HepG2 (cell line): ENCODE measurements around the gene LZTR1. TPM values are rescaled to one million over a fixed set of nuclear protein-coding genes. Genes with fewer than 3 reads are reported as not detected.

Source experiments
- ATAD3A ChIP-seq: sonication (generic); formaldehyde crosslinking; IDR thresholded peaks from 2 replicates; pipeline ENCODE4 v1.4.0; 2020; ENCODE audit warnings: missing genetic modification reagents
- EED ChIP-seq: sonication (generic); formaldehyde crosslinking; IDR thresholded peaks from 2 replicates; pipeline ENCODE4 v1.5.0; 2020; ENCODE audit warnings: mild to moderate bottlenecking, missing genetic modification reagents
- KLF16 ChIP-seq, 2 experiments: sonication (generic) in 1 of 2; formaldehyde crosslinking in 1 of 2; IDR thresholded peaks; 2 replicates each; pipeline versions ENCODE4 v1.6.1 to v1.8.0; 2016 to 2023; ENCODE audit warnings: missing genetic modification reagents in 2 of 2, missing compliant biosample characterization in 1 of 2
- RBFOX2 ChIP-seq: fragments of 200-400 bp; formaldehyde crosslinking; IDR thresholded peaks from 2 replicates; pipeline ENCODE4 v1.6.1; 2017; ENCODE audit warnings: low read depth, mild to moderate bottlenecking, low read length
- SMARCC2 ChIP-seq: fragments of 450-650 bp; IDR thresholded peaks from 2 replicates; pipeline ENCODE4 v1.6.1; 2017; ENCODE audit warnings: antibody characterized with exemption, mild to moderate bottlenecking
- SOX5 ChIP-seq: IDR thresholded peaks from 2 replicates; pipeline ENCODE4 v1.6.1; 2016; ENCODE audit warnings: borderline replicate concordance
- SP5 ChIP-seq: IDR thresholded peaks from 2 replicates; pipeline ENCODE4 v1.6.1; 2016; ENCODE audit warnings: low read depth, borderline replicate concordance
- ZBTB8A ChIP-seq: sonication (generic); formaldehyde crosslinking; IDR thresholded peaks from 2 replicates; pipeline ENCODE4 v1.4.0; 2020; ENCODE audit warnings: mild to moderate bottlenecking, low read depth, missing genetic modification reagents, borderline replicate concordance
- ZNF121 ChIP-seq: sonication (generic); formaldehyde crosslinking; IDR thresholded peaks from 2 replicates; pipeline ENCODE4 v1.5.0; 2020; ENCODE audit warnings: mild to moderate bottlenecking, missing genetic modification reagents
- ZNF260 ChIP-seq: sonication (generic); formaldehyde crosslinking; IDR thresholded peaks from 2 replicates; pipeline ENCODE4 v1.4.0; 2020; ENCODE audit warnings: missing genetic modification reagents, low read depth, mild to moderate bottlenecking, borderline replicate concordance
- polyA plus RNA-seq, 8 experiments: library from polyadenylated mRNA; depleted of rRNA in 3 of 8; stranded (reverse) in 7 of 8; unstranded in 1 of 8; fragments of >200 nt; fragmentation: Illumina TruSeq in 4 of 8; extraction: Trizol in 4 of 8; gene quantifications; 2 replicates each; pipeline versions ENCODE4 v1.2.1 to v1.2.3, GENCODE V29; 2011 to 2016; ENCODE audit warnings: low read depth in 4 of 8, missing spikeins in 1 of 8, mixed read lengths in 1 of 8; ENCODE audit not compliant: insufficient read depth in 1 of 8
- total RNA-seq, 5 experiments: library from RNA; depleted of rRNA; stranded (reverse); fragments of >200 nt; fragmentation: Illumina TruSeq; extraction: Trizol; gene quantifications; 2 replicates each; pipeline ENCODE4 v1.2.3, GENCODE V29; 2016; ENCODE audit warnings: low read depth in 1 of 5
- TF ChIP-seq, protein P1 (sequence below): sonication (generic); formaldehyde crosslinking; IDR thresholded peaks from 2 replicates; pipeline ENCODE4 v1.9.0; 2022; ENCODE audit warnings: missing genetic modification reagents, mild to moderate bottlenecking, borderline replicate concordance
- TF ChIP-seq, protein P2 (sequence below): sonication (generic); formaldehyde crosslinking; IDR thresholded peaks from 2 replicates; pipeline ENCODE4 v1.4.0; 2020; ENCODE audit warnings: missing genetic modification reagents
- TF ChIP-seq, protein P3 (sequence below): sonication (generic); formaldehyde crosslinking; IDR thresholded peaks from 2 replicates; pipeline ENCODE4 v1.4.0; 2020; ENCODE audit warnings: missing genetic modification reagents, mild to moderate bottlenecking, borderline replicate concordance
- TF ChIP-seq, protein P4 (sequence below): sonication (generic); formaldehyde crosslinking; IDR thresholded peaks from 2 replicates; pipeline ENCODE4 v1.4.0; 2020; ENCODE audit warnings: missing genetic modification reagents
- TF ChIP-seq, protein P5 (sequence below): sonication (generic); formaldehyde crosslinking; IDR thresholded peaks from 2 replicates; pipeline ENCODE4 v1.5.1; 2020; ENCODE audit warnings: mild to moderate bottlenecking, missing genetic modification reagents
- TF ChIP-seq, protein P6 (sequence below): sonication (generic); formaldehyde crosslinking; conservative IDR thresholded peaks from 2 replicates; pipeline ENCODE4 v1.8.1; 2023; ENCODE audit warnings: missing genetic modification reagents

Gene LZTR1
- total and polyA plus RNA-seq, 2 of the 13 experiments (the other 11 are each of a cell fraction or from before 2014, with no cell fraction given), result 21.8 to 22.4 TPM

DNA sequence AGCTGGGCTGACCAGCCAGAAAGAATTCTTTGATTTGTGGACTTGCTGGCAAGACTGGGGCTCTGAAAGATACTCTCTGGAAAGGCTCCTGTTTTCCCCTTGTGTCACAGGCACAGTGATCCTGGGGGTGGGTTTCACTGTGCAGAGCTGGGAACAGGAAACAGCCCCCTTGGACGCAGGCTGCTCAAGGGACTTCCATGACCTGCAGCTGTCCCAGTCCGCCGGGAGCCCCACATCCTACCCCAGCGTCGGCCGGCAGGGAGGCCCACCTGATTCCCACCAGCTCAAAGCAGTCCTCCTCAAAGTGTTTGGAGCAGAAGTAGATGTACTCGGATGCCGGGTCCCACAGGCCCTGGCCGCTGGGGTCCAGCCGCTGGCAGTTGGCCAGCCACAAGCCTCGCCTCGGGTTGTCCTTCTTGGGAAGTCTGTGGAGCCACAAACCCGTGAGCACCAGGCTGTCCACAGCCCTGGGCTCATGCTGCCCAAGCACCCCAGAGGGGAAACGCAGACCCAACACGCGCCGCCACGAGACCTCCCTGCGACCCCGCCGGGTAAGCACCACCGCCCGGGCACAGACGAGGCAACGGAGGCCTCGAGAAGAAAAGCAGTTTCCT is 19.0 kb downstream of the LZTR1 start (continued):
- TF ChIP-seq ZBTB8A (CRISPR knock-in tag), result no peak
- TF ChIP-seq, protein P1, sequence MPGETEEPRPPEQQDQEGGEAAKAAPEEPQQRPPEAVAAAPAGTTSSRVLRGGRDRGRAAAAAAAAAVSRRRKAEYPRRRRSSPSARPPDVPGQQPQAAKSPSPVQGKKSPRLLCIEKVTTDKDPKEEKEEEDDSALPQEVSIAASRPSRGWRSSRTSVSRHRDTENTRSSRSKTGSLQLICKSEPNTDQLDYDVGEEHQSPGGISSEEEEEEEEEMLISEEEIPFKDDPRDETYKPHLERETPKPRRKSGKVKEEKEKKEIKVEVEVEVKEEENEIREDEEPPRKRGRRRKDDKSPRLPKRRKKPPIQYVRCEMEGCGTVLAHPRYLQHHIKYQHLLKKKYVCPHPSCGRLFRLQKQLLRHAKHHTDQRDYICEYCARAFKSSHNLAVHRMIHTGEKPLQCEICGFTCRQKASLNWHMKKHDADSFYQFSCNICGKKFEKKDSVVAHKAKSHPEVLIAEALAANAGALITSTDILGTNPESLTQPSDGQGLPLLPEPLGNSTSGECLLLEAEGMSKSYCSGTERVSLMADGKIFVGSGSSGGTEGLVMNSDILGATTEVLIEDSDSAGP (CRISPR knock-in tag), result peak; percentile 52; the same call in 1 of the 2 replicates
- no peak for TF ChIP-seq SMARCC2
- no peak for TF ChIP-seq SOX5 (CRISPR knock-in tag)
- TF ChIP-seq ATAD3A (CRISPR knock-in tag), result no peak
- TF ChIP-seq ZNF260, result no peak
- no peak for TF ChIP-seq RBFOX2
- TF ChIP-seq, protein P2, sequence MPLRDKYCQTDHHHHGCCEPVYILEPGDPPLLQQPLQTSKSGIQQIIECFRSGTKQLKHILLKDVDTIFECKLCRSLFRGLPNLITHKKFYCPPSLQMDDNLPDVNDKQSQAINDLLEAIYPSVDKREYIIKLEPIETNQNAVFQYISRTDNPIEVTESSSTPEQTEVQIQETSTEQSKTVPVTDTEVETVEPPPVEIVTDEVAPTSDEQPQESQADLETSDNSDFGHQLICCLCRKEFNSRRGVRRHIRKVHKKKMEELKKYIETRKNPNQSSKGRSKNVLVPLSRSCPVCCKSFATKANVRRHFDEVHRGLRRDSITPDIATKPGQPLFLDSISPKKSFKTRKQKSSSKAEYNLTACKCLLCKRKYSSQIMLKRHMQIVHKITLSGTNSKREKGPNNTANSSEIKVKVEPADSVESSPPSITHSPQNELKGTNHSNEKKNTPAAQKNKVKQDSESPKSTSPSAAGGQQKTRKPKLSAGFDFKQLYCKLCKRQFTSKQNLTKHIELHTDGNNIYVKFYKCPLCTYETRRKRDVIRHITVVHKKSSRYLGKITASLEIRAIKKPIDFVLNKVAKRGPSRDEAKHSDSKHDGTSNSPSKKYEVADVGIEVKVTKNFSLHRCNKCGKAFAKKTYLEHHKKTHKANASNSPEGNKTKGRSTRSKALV (CRISPR knock-in tag), result no peak
- TF ChIP-seq, protein P3, sequence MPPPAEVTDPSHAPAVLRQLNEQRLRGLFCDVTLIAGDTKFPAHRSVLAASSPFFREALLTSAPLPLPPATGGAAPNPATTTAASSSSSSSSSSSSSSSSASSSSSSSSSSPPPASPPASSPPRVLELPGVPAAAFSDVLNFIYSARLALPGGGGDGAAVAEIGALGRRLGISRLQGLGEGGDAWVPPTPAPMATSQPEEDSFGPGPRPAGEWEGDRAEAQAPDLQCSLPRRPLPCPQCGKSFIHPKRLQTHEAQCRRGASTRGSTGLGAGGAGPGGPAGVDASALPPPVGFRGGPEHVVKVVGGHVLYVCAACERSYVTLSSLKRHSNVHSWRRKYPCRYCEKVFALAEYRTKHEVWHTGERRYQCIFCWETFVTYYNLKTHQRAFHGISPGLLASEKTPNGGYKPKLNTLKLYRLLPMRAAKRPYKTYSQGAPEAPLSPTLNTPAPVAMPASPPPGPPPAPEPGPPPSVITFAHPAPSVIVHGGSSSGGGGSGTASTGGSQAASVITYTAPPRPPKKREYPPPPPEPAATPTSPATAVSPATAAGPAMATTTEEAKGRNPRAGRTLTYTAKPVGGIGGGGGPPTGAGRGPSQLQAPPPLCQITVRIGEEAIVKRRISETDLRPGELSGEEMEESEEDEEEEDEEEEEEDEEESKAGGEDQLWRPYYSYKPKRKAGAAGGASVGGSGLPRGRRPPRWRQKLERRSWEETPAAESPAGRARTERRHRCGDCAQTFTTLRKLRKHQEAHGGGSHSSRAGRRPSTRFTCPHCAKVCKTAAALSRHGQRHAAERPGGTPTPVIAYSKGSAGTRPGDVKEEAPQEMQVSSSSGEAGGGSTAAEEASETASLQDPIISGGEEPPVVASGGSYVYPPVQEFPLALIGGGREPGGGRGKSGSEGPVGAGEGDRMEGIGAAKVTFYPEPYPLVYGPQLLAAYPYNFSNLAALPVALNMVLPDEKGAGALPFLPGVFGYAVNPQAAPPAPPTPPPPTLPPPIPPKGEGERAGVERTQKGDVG (CRISPR knock-in tag), result no peak
- no peak; the same call in 1 of the 2 replicates for TF ChIP-seq ZNF121 (CRISPR knock-in tag)
- no peak for TF ChIP-seq EED (CRISPR knock-in tag)
- 0 out of 4 replicates have a peak, but pooled peaks of 1 of the 2 experiments have one; percentile 9 for TF ChIP-seq KLF16 (CRISPR knock-in tag; IDR thresholded peaks at IDR 0.05)
- TF ChIP-seq, protein P4, sequence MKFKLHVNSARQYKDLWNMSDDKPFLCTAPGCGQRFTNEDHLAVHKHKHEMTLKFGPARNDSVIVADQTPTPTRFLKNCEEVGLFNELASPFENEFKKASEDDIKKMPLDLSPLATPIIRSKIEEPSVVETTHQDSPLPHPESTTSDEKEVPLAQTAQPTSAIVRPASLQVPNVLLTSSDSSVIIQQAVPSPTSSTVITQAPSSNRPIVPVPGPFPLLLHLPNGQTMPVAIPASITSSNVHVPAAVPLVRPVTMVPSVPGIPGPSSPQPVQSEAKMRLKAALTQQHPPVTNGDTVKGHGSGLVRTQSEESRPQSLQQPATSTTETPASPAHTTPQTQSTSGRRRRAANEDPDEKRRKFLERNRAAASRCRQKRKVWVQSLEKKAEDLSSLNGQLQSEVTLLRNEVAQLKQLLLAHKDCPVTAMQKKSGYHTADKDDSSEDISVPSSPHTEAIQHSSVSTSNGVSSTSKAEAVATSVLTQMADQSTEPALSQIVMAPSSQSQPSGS (CRISPR knock-in tag), result no peak
- TF ChIP-seq, protein P5, sequence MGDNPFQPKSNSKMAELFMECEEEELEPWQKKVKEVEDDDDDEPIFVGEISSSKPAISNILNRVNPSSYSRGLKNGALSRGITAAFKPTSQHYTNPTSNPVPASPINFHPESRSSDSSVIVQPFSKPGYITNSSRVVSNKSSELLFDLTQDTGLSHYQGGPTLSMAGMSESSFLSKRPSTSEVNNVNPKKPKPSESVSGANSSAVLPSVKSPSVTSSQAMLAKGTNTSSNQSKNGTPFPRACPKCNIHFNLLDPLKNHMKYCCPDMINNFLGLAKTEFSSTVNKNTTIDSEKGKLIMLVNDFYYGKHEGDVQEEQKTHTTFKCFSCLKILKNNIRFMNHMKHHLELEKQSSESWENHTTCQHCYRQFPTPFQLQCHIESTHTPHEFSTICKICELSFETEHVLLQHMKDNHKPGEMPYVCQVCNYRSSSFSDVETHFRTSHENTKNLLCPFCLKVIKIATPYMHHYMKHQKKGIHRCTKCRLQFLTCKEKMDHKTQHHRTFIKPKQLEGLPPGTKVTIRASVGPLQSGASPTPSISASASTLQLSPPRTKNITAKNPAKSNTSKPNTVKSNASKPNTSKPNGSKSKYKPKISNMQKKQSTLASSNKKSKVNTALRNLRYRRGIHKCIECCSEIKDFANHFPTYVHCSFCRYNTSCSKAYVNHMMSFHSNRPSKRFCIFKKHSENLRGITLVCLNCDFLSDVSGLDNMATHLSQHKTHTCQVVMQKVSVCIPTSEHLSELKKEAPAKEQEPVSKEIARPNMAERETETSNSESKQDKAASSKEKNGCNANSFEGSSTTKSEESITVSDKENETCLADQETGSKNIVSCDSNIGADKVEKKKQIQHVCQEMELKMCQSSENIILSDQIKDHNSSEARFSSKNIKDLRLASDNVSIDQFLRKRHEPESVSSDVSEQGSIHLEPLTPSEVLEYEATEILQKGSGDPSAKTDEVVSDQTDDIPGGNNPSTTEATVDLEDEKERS (CRISPR knock-in tag), result no peak
- no peak for TF ChIP-seq SP5
- TF ChIP-seq, protein P6, sequence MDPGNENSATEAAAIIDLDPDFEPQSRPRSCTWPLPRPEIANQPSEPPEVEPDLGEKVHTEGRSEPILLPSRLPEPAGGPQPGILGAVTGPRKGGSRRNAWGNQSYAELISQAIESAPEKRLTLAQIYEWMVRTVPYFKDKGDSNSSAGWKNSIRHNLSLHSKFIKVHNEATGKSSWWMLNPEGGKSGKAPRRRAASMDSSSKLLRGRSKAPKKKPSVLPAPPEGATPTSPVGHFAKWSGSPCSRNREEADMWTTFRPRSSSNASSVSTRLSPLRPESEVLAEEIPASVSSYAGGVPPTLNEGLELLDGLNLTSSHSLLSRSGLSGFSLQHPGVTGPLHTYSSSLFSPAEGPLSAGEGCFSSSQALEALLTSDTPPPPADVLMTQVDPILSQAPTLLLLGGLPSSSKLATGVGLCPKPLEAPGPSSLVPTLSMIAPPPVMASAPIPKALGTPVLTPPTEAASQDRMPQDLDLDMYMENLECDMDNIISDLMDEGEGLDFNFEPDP (CRISPR knock-in tag), result no peak
